Psoas muscle (tissue), 8 donors: ENCODE data around the gene ZBTB22. TPM values are rescaled to one million over a fixed set of nuclear protein-coding genes. Genes with fewer than 3 reads are reported as not detected.
A peak's percentile ranks its signal among the peaks of the same experiment; 100 is the strongest.

Source experiments
- ATAC-seq, 4 donors: fragments of 200-7000 bp; cut with Tn5 transposase; one replicate each; pipeline ENCODE4 v1.9.1; 2020; ENCODE audit warnings: moderate library complexity in 3 of 4, mild to moderate bottlenecking in 2 of 4
- DNase-seq, 2 donors: peaks; one replicate each; pipeline ENCODE4 v3.0.0-alpha.2; 2020
- H3K27ac ChIP-seq: fragments of 200-600 bp; one replicate; pipeline ENCODE4 v1.8.0; 2022
- H3K27me3 ChIP-seq, 3 donors: fragments of 200-600 bp in 1 of 3; one replicate each; pipeline versions ENCODE4 v1.6.1 to v1.8.0; 2013 to 2022; ENCODE audit warnings: low read length in 2 of 3, mild to moderate bottlenecking in 2 of 3, moderate library complexity in 1 of 3; ENCODE audit not compliant: insufficient read depth in 3 of 3
- H3K36me3 ChIP-seq, 2 donors: fragments of 200-600 bp in 1 of 2; one replicate each; pipeline versions ENCODE4 v1.6.1 to v1.8.0; 2013 to 2022; ENCODE audit warnings: low read depth in 1 of 2, mild to moderate bottlenecking in 1 of 2, moderate library complexity in 1 of 2; ENCODE audit not compliant: insufficient read depth in 1 of 2
- H3K4me1 ChIP-seq: fragments of 200-600 bp; one replicate; pipeline ENCODE4 v1.8.0; 2022
- H3K4me3 ChIP-seq: fragments of 200-600 bp; one replicate; pipeline ENCODE4 v1.8.0; 2022; ENCODE audit warnings: mild to moderate bottlenecking
- H3K9me3 ChIP-seq: fragments of 200-600 bp; one replicate; pipeline ENCODE4 v1.8.0; 2022
- WGBS, 3 donors: extraction: QIAGEN DNeasy Blood & Tissue Kit; methylation state at CpG; one replicate each; pipeline versions ENCODE4 v1.1.6 to v1.1.7; 2013; 5-methylcytosine and 5-hydroxymethylcytosine counted together
- intact Hi-C, 2 donors: fragments of 100-400 bp; cut with DNase I; formaldehyde crosslinking; loops; one replicate each; pipeline versions ENCODE4 v1.11.0 to v1.14.2; 2022
- polyA plus RNA-seq, 3 donors: library from polyadenylated mRNA; stranded (reverse); fragments of 200-250 nt; gene quantifications; one replicate each; pipeline ENCODE4 v1.2.3, GENCODE V29; 2013
- total RNA-seq, 4 donors: library from RNA; stranded (reverse); fragmentation: NEBNext Ultra II Directional in 2 of 4; extraction: Animal tissue kit (Norgen Biotek cat#: 25700) in 2 of 4; gene quantifications; one replicate each; pipeline versions ENCODE4 v1.2.1 to v1.2.4, GENCODE V29; 2021 to 2023
- TF ChIP-seq, protein P1 (sequence below): fragments of 200-600 bp; IDR thresholded peaks from one replicate; pipeline ENCODE4 v1.8.0; 2022; ENCODE audit warnings: antibody characterized with exemption
- donor health status: healthy with polysubstance abuse.
- donor health status: DM: no; HTN: no; CAD: no; lungs with moderate emphysema.
- donor health status: Bipolar disorder and iron deficiency.
- donor health status: healthy.
- donor health status: DM: yes; HTN: yes; CAD: no.
- donor health status: DM: no; HTN: no; CAD: no.
- donor health status: DM: no; HTN: no; CAD: no.
- donor health status: DM: yes; HTN: yes; CAD: no.

Gene ZBTB22
- total and polyA plus RNA-seq, 7 donors: 4.7 to 19.7 (median 8.4) TPM

DNA sequence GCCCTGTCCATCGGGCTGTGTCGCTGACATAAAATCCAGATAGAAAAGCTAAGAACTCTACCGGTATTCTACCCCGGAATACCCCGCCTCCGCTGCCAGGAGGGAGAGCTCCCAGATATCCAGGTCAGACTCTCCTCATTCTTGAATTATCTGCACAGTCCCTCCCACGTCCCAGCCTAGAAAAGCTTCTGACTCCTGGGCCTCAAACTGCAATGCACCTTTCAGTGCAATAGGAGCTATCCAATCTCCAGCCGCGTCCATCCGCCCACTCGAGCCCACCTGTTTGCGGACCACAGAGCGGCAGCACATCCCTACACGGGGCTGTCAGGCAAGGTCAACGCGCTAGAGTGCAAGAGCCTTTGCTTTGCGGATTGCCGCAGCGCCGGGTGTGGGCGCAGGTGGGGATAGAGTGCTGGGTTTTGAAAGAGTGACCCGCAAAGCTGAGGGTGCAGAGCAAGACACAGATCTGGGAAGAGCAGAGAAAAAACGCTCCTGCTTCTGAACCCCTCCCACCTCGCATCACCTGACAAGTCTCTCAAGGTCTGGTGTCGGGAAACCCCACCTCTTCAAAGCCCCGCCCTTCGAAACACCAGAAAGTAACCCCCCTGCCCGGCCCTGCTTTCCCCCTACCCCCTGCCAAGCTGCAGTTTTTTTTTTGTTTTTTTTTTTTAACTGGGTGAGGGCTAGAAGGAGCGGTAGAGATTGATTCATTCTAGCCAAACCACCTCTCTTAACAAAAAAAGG lies 5.0 kb downstream of the ZBTB22 start:
- Histone ChIP-seq H3K4me3 (peak overlapping the region; percentile 98), H3K4me1 (peaks cover 31% of the 10 kb centered on the region), H3K36me3 (peaks cover 0 to 17% of the 10 kb centered on the region in 2 donors), H3K27ac (peak overlapping the region; percentile 91), H3K27me3 (no peaks in the 10 kb centered on the region), H3K9me3 (no peaks in the 10 kb centered on the region)
- DNase-seq (peak; percentile 50 to 54), ATAC-seq (peak in 3 of 4 donors; percentile 13 to 39 (median 25))
- TF ChIP-seq, protein P1, sequence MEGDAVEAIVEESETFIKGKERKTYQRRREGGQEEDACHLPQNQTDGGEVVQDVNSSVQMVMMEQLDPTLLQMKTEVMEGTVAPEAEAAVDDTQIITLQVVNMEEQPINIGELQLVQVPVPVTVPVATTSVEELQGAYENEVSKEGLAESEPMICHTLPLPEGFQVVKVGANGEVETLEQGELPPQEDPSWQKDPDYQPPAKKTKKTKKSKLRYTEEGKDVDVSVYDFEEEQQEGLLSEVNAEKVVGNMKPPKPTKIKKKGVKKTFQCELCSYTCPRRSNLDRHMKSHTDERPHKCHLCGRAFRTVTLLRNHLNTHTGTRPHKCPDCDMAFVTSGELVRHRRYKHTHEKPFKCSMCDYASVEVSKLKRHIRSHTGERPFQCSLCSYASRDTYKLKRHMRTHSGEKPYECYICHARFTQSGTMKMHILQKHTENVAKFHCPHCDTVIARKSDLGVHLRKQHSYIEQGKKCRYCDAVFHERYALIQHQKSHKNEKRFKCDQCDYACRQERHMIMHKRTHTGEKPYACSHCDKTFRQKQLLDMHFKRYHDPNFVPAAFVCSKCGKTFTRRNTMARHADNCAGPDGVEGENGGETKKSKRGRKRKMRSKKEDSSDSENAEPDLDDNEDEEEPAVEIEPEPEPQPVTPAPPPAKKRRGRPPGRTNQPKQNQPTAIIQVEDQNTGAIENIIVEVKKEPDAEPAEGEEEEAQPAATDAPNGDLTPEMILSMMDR: no peak
- WGBS, 3 donors: 10 to 17% (median 15%) methylated on average over 29 of the region's 29 CpGs
- intact Hi-C loops: loop anchor here in 1 of 2 donors (5.0 kb wide), 1 partner anchor 35 kb away; the partner anchor contains the start of gene B3GALT4

DNA sequence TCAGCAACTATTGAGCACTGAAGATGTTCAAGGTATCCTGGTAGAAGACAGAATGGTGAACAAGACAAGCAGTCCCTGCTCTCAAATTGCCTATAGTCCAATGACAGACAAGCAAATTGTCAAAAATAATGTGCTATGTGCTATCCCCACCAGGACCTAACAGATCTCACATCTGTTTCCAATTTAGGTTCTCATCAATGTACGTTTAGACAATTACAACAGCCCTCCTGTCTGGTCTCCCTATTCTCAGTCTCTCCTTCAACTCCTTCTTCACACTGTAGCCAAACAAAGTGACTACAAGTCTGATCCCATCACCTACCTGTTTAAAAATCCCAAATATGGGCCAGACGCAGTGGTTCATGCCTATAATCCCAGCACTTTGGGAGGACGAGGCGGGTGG lies 11.2 kb downstream of the ZBTB22 start:
- H3K4me3 ChIP-seq: no peak overlapping the region
- intact Hi-C loops: no loop called here
- TF ChIP-seq, protein P1: no peak
- peaks cover 5% of the 10 kb centered on the region for H3K4me1 ChIP-seq
- H3K27ac ChIP-seq: no peak overlapping the region
- WGBS, 3 donors: 86 to 89% (median 87%) methylated on average over 4 of the region's 4 CpGs
- DNase-seq (no peak), ATAC-seq (no peak)
- no peaks in the 10 kb centered on the region for H3K27me3 ChIP-seq
- peaks cover 2 to 61% of the 10 kb centered on the region in 2 donors for H3K36me3 ChIP-seq
- H3K9me3 ChIP-seq: no peaks in the 10 kb centered on the region

DNA sequence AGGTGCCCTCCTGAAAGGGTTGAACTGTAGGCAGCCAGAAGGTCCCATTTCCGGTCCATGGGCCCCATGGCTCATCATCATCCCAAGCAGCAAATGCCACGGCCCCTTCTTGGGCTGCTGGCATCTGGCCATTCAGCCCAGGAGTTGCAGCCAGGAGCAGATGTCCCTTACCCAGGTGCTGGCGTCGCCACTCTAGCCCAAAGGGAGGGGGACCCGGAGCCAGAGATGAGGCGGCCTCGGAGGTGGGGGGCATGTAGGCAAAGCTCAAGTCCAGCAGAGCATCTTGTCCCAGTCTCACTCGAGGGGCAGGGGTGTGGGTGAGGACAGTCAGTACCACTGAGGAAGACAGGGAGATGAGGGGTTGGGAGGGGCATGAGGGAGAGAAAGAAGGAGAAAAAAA lies 12.5 kb downstream of the ZBTB22 start:
- TF ChIP-seq, protein P1: no peak
- no peak overlapping the region for H3K27ac ChIP-seq
- 71 to 76% (median 76%) methylated on average over 8 of the region's 8 CpGs for WGBS, 3 donors
- H3K27me3 ChIP-seq: no peaks in the 10 kb centered on the region
- ATAC-seq: peak in 1 of 4 donors; percentile 13
- peaks cover 17% of the 10 kb centered on the region for H3K4me1 ChIP-seq
- intact Hi-C loops: no loop called here
- H3K4me3 ChIP-seq: no peak overlapping the region
- peaks cover 2 to 51% of the 10 kb centered on the region in 2 donors for H3K36me3 ChIP-seq
- DNase-seq: no peak
- H3K9me3 ChIP-seq: no peaks in the 10 kb centered on the region

DNA sequence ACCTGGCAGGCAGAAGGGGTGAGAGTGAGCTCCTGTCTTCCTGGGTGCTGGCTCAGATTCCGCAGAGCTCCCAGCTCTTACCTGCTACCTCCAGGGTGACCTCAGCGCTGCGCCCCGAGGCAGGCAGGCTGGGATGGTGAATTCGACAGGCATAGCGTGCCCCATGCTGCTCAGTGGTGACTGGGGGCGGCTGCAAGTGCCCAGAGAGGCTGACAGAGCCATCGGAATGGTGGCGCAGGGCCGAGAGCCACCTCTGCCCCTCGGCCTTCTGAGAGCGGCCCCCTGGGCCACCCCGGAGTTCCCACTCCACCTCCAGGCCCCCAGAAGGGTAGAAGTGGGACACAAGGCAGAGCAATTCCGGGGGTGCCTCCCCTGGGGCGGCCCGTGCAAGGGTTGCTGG lies 13.3 kb downstream of the ZBTB22 start:
- DNase-seq: no peak

More for the DNA sequence above, 13.3 kb downstream of the ZBTB22 start:
- Histone ChIP-seq H3K27me3 (no peaks in the 10 kb centered on the region), H3K27ac (no peak overlapping the region), H3K9me3 (no peaks in the 10 kb centered on the region), H3K36me3 (peaks cover 2 to 48% of the 10 kb centered on the region in 2 donors), H3K4me3 (no peak overlapping the region), H3K4me1 (peaks cover 17% of the 10 kb centered on the region)
- intact Hi-C loops: no loop called here
- ATAC-seq: no peak
- 86 to 89% (median 88%) methylated on average over 16 of the region's 16 CpGs for WGBS, 3 donors
- TF ChIP-seq, protein P1: no peak
